Smooth muscle cell (in vitro differentiated cells): Measurements from ENCODE around the gene CIPC. TPM values are rescaled to one million over a fixed set of nuclear protein-coding genes. Genes with fewer than 3 reads are reported as not detected.

Experiments used
- DNase-seq: peaks from one replicate; lab custom pipeline; 2025; ENCODE audit not compliant: unreplicated experiment; lab: John Stamatoyannopoulos, UW
- H2AFZ ChIP-seq: fragments of 200-600 bp; sonication (generic); 2 replicates; pipeline ENCODE4 v1.6.0; 2016; ENCODE audit warnings: antibody characterized with exemption, low read depth, mild to moderate bottlenecking
- H3F3A ChIP-seq: fragments of 200-600 bp; sonication (generic); 2 replicates; pipeline ENCODE4 v1.6.0; 2017; ENCODE audit warnings: antibody characterized with exemption, low read depth
- H3K27ac ChIP-seq: fragments of 200-600 bp; sonication (generic); 2 replicates; pipeline ENCODE4 v1.5.1; 2016; ENCODE audit warnings: low read depth, mild to moderate bottlenecking
- H3K27me3 ChIP-seq: fragments of 200-600 bp; sonication (generic); 2 replicates; pipeline ENCODE4 v1.6.1; 2016; ENCODE audit warnings: low read depth, mild to moderate bottlenecking
- H3K36me3 ChIP-seq: fragments of 200-600 bp; sonication (generic); 2 replicates; pipeline ENCODE4 v1.5.1; 2016; ENCODE audit warnings: low read depth
- H3K4me1 ChIP-seq: fragments of 200-600 bp; sonication (generic); 2 replicates; pipeline ENCODE4 v1.5.1; 2016; ENCODE audit warnings: low read depth
- H3K4me2 ChIP-seq: fragments of 200-600 bp; sonication (generic); 2 replicates; pipeline ENCODE4 v1.6.0; 2016; ENCODE audit warnings: mild to moderate bottlenecking
- H3K4me3 ChIP-seq: fragments of 200-600 bp; sonication (generic); 2 replicates; pipeline ENCODE4 v1.5.1; 2016; ENCODE audit warnings: mild to moderate bottlenecking
- H3K79me2 ChIP-seq: fragments of 200-600 bp; sonication (generic); 2 replicates; pipeline ENCODE4 v1.6.0; 2016; ENCODE audit warnings: low read depth, mild to moderate bottlenecking
- H3K9ac ChIP-seq: fragments of 200-600 bp; sonication (generic); 2 replicates; pipeline ENCODE4 v1.6.0; 2016; ENCODE audit warnings: low read depth
- H3K9me3 ChIP-seq: fragments of 200-600 bp; sonication (generic); replicated peaks from 2 replicates; pipeline ENCODE4 v1.5.1; 2016; ENCODE audit warnings: low read depth
- H4K20me1 ChIP-seq: fragments of 200-600 bp; sonication (generic); 2 replicates; pipeline ENCODE4 v1.6.0; 2016; ENCODE audit warnings: low read depth
- WGBS: methylation state at CpG from one replicate; pipeline ENCODE4 v1.1.7; 2016; ENCODE audit warnings: low lambda C conversion rate; 5-methylcytosine and 5-hydroxymethylcytosine counted together
- polyA plus RNA-seq: library from polyadenylated mRNA; unstranded; fragments of >200 nt; fragmentation: Nextera tagmentation; extraction: Ambion mirVana; gene quantifications from 2 replicates; pipeline ENCODE4 v1.2.1, GENCODE V29; 2016
- total RNA-seq: library from RNA; depleted of rRNA; stranded (reverse); fragments of >200 nt; gene quantifications from 2 replicates; pipeline ENCODE4 v1.2.3, GENCODE V29; 2014
- TF ChIP-seq, protein P1 (sequence below): fragments of 200-600 bp; sonication (generic); IDR thresholded peaks from 2 replicates; pipeline ENCODE4 v1.5.1; 2017; ENCODE audit warnings: borderline replicate concordance, mild to moderate bottlenecking, antibody characterized with exemption; ENCODE audit not compliant: insufficient read depth, poor library complexity, severe bottlenecking

CIPC gene
- total and polyA plus RNA-seq, 2 experiments from 2014 or later = 3.6 to 15.1 TPM

DNA sequence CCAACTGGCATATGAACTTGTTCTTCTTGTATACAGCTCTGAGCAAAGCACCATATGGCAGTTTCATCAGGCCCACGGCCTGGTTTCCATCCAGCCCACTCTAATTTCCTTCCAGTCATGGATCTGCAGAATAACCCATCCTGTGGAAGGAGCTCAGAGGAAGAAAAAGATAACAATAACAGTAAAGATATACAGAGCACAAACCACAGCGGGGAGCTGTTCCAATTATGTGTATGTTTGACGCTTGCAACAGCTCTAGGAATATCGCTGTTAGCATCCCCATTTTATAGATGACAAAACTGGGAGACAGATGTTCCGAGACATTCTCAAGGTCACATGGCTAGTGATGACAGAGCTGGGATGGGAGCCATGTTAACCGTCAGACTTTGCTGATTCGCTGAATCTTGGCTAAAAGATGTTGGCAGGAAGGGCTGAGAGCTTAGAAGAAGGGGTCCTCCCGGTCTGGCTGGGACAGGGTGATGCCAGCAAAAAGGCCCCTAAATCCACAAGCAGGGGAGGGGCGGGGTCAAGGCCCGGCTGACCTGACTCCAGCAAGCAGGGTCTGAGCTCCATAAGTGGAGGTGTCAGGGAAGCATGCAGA lies 34.4 kb upstream of the CIPC start:
- Histone ChIP-seq H3K27me3 (no peaks in the 10 kb centered on the region), H3K4me1 (no peaks in the 10 kb centered on the region), H3K79me2 (no peaks in the 10 kb centered on the region), H3K9ac (no peak overlapping the region), H3K4me3 (no peak overlapping the region), H2AFZ (peak overlapping the region; percentile 45), H3K36me3 (no peaks in the 10 kb centered on the region), H3K27ac (no peak overlapping the region), H3F3A (no peaks in the 10 kb centered on the region), H3K4me2 (no peak overlapping the region), H4K20me1 (no peaks in the 10 kb centered on the region), H3K9me3 (no peaks in the 10 kb centered on the region)
- DNase-seq = no peak
- 56% methylated on average over 10 of the region's 10 CpGs for WGBS
- TF ChIP-seq, protein P1, sequence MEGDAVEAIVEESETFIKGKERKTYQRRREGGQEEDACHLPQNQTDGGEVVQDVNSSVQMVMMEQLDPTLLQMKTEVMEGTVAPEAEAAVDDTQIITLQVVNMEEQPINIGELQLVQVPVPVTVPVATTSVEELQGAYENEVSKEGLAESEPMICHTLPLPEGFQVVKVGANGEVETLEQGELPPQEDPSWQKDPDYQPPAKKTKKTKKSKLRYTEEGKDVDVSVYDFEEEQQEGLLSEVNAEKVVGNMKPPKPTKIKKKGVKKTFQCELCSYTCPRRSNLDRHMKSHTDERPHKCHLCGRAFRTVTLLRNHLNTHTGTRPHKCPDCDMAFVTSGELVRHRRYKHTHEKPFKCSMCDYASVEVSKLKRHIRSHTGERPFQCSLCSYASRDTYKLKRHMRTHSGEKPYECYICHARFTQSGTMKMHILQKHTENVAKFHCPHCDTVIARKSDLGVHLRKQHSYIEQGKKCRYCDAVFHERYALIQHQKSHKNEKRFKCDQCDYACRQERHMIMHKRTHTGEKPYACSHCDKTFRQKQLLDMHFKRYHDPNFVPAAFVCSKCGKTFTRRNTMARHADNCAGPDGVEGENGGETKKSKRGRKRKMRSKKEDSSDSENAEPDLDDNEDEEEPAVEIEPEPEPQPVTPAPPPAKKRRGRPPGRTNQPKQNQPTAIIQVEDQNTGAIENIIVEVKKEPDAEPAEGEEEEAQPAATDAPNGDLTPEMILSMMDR = no peak

DNA sequence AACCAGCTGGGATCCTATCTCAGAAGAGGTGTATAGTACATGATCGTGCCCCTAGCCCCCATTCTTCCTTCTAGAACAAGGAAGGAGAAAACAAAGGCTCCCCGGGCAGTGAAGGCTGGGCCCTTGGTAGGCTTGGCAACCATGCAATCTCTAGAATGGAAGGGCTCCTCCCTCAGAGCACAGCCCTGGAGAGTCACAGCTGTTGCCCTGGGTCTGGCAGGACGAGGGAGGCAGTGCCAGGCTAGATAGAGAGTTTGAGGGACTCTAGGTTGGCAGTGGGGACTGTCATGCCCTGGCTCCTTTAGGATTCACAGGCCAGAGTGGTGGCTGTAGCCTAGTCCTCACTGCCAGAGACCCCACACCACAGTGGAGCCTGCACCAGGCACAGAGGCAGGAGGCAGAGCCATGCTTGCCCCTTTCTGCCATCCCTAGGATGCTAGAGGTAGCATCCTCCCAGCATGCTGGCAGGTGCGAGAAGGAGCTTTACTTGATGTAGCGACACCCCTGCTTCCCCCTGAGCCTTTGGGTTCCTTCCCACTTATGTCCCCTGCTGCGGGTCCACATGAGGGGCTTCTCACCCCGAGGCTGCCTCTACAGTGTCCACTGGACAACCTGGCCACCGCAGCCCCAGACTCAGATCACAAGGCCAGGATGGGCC lies 33.4 kb upstream of the CIPC start:
- DNase-seq = no peak
- WGBS = 95% methylated on average over 8 of the region's 8 CpGs
- H2AFZ ChIP-seq = no peak overlapping the region
- H3K27ac ChIP-seq = no peak overlapping the region
- H3K9me3 ChIP-seq = no peaks in the 10 kb centered on the region
- no peaks in the 10 kb centered on the region for H4K20me1 ChIP-seq
- H3K36me3 ChIP-seq = no peaks in the 10 kb centered on the region
- H3K4me3 ChIP-seq = no peak overlapping the region
- no peaks in the 10 kb centered on the region for H3K27me3 ChIP-seq
- H3K9ac ChIP-seq = no peak overlapping the region
- TF ChIP-seq, protein P1 = no peak
- no peak overlapping the region for H3K4me2 ChIP-seq
- H3F3A ChIP-seq = no peaks in the 10 kb centered on the region
- no peaks in the 10 kb centered on the region for H3K4me1 ChIP-seq
- H3K79me2 ChIP-seq = no peaks in the 10 kb centered on the region

DNA sequence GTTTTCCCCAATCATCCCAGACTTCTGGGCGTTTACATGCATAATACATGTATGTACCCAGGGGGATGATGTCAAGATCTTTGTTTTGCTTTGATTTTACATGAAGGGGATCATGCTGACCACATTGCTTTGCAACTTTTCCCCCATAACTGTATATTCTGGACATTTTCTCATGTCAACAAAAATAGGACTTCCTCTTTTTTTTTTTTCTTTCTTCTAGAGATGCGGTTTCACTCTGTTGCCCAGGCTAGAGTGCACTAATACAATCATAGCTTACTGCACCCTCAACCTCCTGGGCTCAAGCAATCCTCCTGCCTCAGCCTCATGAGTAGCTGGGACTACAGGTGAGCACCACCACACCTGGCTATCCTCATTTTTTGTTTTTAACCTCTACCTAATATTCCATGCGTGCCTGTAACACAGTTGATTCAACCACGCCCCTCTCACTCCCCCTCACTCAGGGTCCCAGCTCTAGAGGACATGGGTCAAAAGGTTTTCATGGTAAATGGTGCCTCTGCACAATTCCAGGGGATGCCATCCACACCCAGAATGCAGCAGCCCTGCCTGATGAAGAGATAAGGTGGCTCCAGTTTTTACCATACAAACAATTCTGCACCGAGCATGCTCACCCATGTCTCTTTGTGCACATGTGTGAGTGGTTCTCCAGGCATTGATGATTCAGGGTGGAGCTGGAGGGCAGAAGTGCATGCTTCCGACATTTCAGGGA lies 32.0 kb upstream of the CIPC start:
- H3K27ac ChIP-seq = no peak overlapping the region
- no peak for DNase-seq
- 83% methylated on average over 6 of the region's 6 CpGs for WGBS

More for the DNA sequence above, 32.0 kb upstream of the CIPC start:
- no peaks in the 10 kb centered on the region for H3K36me3 ChIP-seq
- H3K4me3 ChIP-seq = no peak overlapping the region
- H3K79me2 ChIP-seq = no peaks in the 10 kb centered on the region
- no peaks in the 10 kb centered on the region for H3F3A ChIP-seq
- H3K9me3 ChIP-seq = no peaks in the 10 kb centered on the region
- H4K20me1 ChIP-seq = no peaks in the 10 kb centered on the region
- TF ChIP-seq, protein P1 = no peak
- H3K4me2 ChIP-seq = no peak overlapping the region
- H2AFZ ChIP-seq = no peak overlapping the region
- H3K9ac ChIP-seq = no peak overlapping the region
- no peaks in the 10 kb centered on the region for H3K4me1 ChIP-seq
- no peaks in the 10 kb centered on the region for H3K27me3 ChIP-seq
